Astrocyte of the hippocampus (primary cell): ENCODE data around the gene C3.
"Not testable (repeated sequence)": the region's sequence is repeated elsewhere in the genome, so short reads cannot be mapped to it uniquely, and the experiment has no call there.

ENCODE experiments used
- DNase-seq: peaks from one replicate; pipeline ENCODE4 v3.0.0; 2011; ENCODE audit warnings: low read depth, low spot score

C3 gene

GRCh38 chr19:6720369-6721137 is at the start of gene C3:
Gene C3, minus strand, starts transcription at chr19:6720650. Its CDS starts 61 bp downstream, at chr19:6720589.
- DNase-seq: no peak

GRCh38 chr19:6769006-6769619 is 48.7 kb upstream of the C3 start:
- DNase-seq: peak; percentile 26

GRCh38 chr19:6768236-6768785 is 47.9 kb upstream of the C3 start:
- DNase-seq: no peak

- DNase-seq: peak; percentile 43
Measured at GRCh38 chr19:6767357-6768235, 47.1 kb upstream of the C3 start, which contains the start of gene SH2D3A. Gene SH2D3A, minus strand, starts transcription at chr19:6767435. Its CDS starts 3,687 bp downstream, at chr19:6763748.

GRCh38 chr19:6767081-6767356 is 46.6 kb upstream of the C3 start:
- no peak for DNase-seq

GRCh38 chr19:6766357-6767080 is 46.1 kb upstream of the C3 start:
- no peak for DNase-seq

- peak; percentile 47 for DNase-seq
Measured at GRCh38 chr19:6765738-6766356, 45.4 kb upstream of the C3 start.

- DNase-seq: not testable (repeated sequence)
Measured at GRCh38 chr19:6762253-6762797, 41.9 kb upstream of the C3 start.

- no peak for DNase-seq
Measured at GRCh38 chr19:6761053-6761676, 40.7 kb upstream of the C3 start.

- DNase-seq: no peak
Measured at GRCh38 chr19:6760606-6761005, 40.2 kb upstream of the C3 start.

- no peak for DNase-seq
Measured at GRCh38 chr19:6754653-6755463, 34.4 kb upstream of the C3 start.

- no peak for DNase-seq
Measured at GRCh38 chr19:6754136-6754535, 33.7 kb upstream of the C3 start.

GRCh38 chr19:6753178-6754031 is 33.0 kb upstream of the C3 start:
- DNase-seq: peak; percentile 78

GRCh38 chr19:6752256-6753177 is 32.1 kb upstream of the C3 start:
- no peak for DNase-seq

GRCh38 chr19:6751189-6751588 is 30.7 kb upstream of the C3 start:
- DNase-seq: no peak

- DNase-seq: no peak
Measured at GRCh38 chr19:6750062-6750461, 29.6 kb upstream of the C3 start.

- DNase-seq: not testable (repeated sequence)
Measured at GRCh38 chr19:6748543-6748942, 28.1 kb upstream of the C3 start.
